Left forelimb (tissue), 1 donor: Measurements from ENCODE around the gene GPBP1.
"Not testable (repeated sequence)": the region's sequence is repeated elsewhere in the genome, so short reads cannot be mapped to it uniquely, and the experiment has no call there.

ENCODE experiments used
- DNase-seq: peaks from one replicate; pipeline ENCODE4 v3.0.0-alpha.2; 2018; ENCODE audit warnings: low spot score

Gene GPBP1

GRCh38 chr5:57177479-57178156 lies 3.8 kb downstream of the GPBP1 start:
- DNase-seq, result no peak

- not testable (repeated sequence) for DNase-seq
These were observed 4.4 kb downstream of the GPBP1 start for GRCh38 chr5:57178238-57178637.

- DNase-seq, result no peak
These were observed 5.7 kb downstream of the GPBP1 start for GRCh38 chr5:57179262-57180200.

GRCh38 chr5:57181154-57181553 lies 7.3 kb downstream of the GPBP1 start:
- DNase-seq, result no peak

- DNase-seq, result no peak
These were observed 10.5 kb downstream of the GPBP1 start for GRCh38 chr5:57184322-57184721.

- no peak for DNase-seq
These were observed 11.5 kb downstream of the GPBP1 start for GRCh38 chr5:57185313-57185712.

GRCh38 chr5:57186194-57186593 lies 12.3 kb downstream of the GPBP1 start:
- DNase-seq, result no peak

- not testable (repeated sequence) for DNase-seq
These were observed 14.1 kb downstream of the GPBP1 start for GRCh38 chr5:57187977-57188376.

- no peak for DNase-seq
These were observed 15.7 kb downstream of the GPBP1 start for GRCh38 chr5:57189515-57189914.

GRCh38 chr5:57190593-57190992 lies 16.7 kb downstream of the GPBP1 start:
- DNase-seq, result no peak

- no peak for DNase-seq
These were observed 17.3 kb downstream of the GPBP1 start for GRCh38 chr5:57191163-57191562.

- no peak for DNase-seq
These were observed 18.1 kb downstream of the GPBP1 start for GRCh38 chr5:57191986-57192385.

GRCh38 chr5:57192832-57193231 lies 19.0 kb downstream of the GPBP1 start:
- not testable (repeated sequence) for DNase-seq

GRCh38 chr5:57193757-57194413 lies 20.0 kb downstream of the GPBP1 start:
- DNase-seq, result no peak

- no peak for DNase-seq
These were observed 20.8 kb downstream of the GPBP1 start for GRCh38 chr5:57194653-57195052.

- no peak for DNase-seq
These were observed 21.2 kb downstream of the GPBP1 start for GRCh38 chr5:57195060-57195459.

GRCh38 chr5:57199866-57200265 lies 26.0 kb downstream of the GPBP1 start:
- no peak for DNase-seq

GRCh38 chr5:57202811-57203210 lies 29.0 kb downstream of the GPBP1 start:
- DNase-seq, result no peak

GRCh38 chr5:57207007-57207653 lies 33.3 kb downstream of the GPBP1 start:
- DNase-seq, result no peak

GRCh38 chr5:57207681-57208080 lies 33.8 kb downstream of the GPBP1 start:
- DNase-seq, result no peak

- DNase-seq, result no peak
These were observed 35.6 kb downstream of the GPBP1 start for GRCh38 chr5:57209316-57210040.

- no peak for DNase-seq
These were observed 36.8 kb downstream of the GPBP1 start for GRCh38 chr5:57210633-57211032.
